Cardiac muscle cell (in vitro differentiated cells and primary cell): Measurements from ENCODE around the gene ADSS1. TPM values are rescaled to one million over a fixed set of nuclear protein-coding genes. Genes with fewer than 3 reads are reported as not detected.
A peak's percentile ranks its signal among the peaks of the same experiment; 100 is the strongest.

ENCODE experiments used
- DNase-seq, 2 donors: peaks; one replicate each; pipeline versions ENCODE4 v3.0.0 to v3.0.0-alpha.2; 2010 to 2017; ENCODE audit warnings: low read depth in 1 of 2, low spot score in 1 of 2
- H3K27ac ChIP-seq: fragments of 200-600 bp; sonication (generic); 2 replicates; pipeline ENCODE4 v1.5.1; 2016
- H3K27me3 ChIP-seq: fragments of 200-600 bp; sonication (generic); 2 replicates; pipeline ENCODE4 v1.6.0; 2016; ENCODE audit warnings: control low read depth
- H3K36me3 ChIP-seq: fragments of 200-600 bp; sonication (generic); 2 replicates; pipeline ENCODE4 v1.5.1; 2016; ENCODE audit warnings: control low read depth
- H3K4me1 ChIP-seq: fragments of 200-600 bp; sonication (generic); 2 replicates; pipeline ENCODE4 v1.8.1; 2017; ENCODE audit warnings: low read depth, mild to moderate bottlenecking, mixed run types
- H3K4me3 ChIP-seq: fragments of 200-600 bp; sonication (generic); 2 replicates; pipeline ENCODE4 v1.5.1; 2016; ENCODE audit warnings: mild to moderate bottlenecking
- H3K9me3 ChIP-seq: fragments of 200-600 bp; sonication (generic); 2 replicates; pipeline ENCODE4 v1.5.1; 2017; ENCODE audit warnings: low read depth, mild to moderate bottlenecking, control low read depth
- CTCF ChIP-seq: IDR thresholded peaks from 2 replicates; pipeline ENCODE4 v1.5.1; 2012; ENCODE audit warnings: low read depth, mild to moderate bottlenecking, low read length
- polyA plus RNA-seq: library from polyadenylated mRNA; unstranded; fragments of >200 nt; fragmentation: Nextera tagmentation; extraction: Ambion mirVana; gene quantifications from 2 replicates; pipeline ENCODE4 v1.2.1, GENCODE V29; 2016
- total RNA-seq: library from RNA; depleted of rRNA; stranded (reverse); fragments of >200 nt; gene quantifications from 2 replicates; pipeline ENCODE4 v1.2.3, GENCODE V29; 2016

ADSS1 gene
- total and polyA plus RNA-seq, 2 experiments from 2014 or later, result 53.4 to 63.8 TPM

- H3K9me3 ChIP-seq, result no peaks in the 10 kb centered on the region
- no peaks in the 10 kb centered on the region for H3K36me3 ChIP-seq
- TF ChIP-seq CTCF, result no peak
- peaks cover 19% of the 10 kb centered on the region for H3K4me1 ChIP-seq
- no peak for DNase-seq
- H3K27me3 ChIP-seq, result no peaks in the 10 kb centered on the region
- H3K27ac ChIP-seq, result peak overlapping the region; percentile 86
- no peak overlapping the region for H3K4me3 ChIP-seq
These were observed 23.2 kb upstream of the ADSS1 start for GRCh38 chr14:104700747-104701217.

- no peak for DNase-seq
- no peaks in the 10 kb centered on the region for H3K27me3 ChIP-seq
- no peaks in the 10 kb centered on the region for H3K36me3 ChIP-seq
- no peaks in the 10 kb centered on the region for H3K9me3 ChIP-seq
- peaks cover 19% of the 10 kb centered on the region for H3K4me1 ChIP-seq
- H3K27ac ChIP-seq, result no peak overlapping the region
- TF ChIP-seq CTCF, result no peak
- no peak overlapping the region for H3K4me3 ChIP-seq
These were observed 22.5 kb upstream of the ADSS1 start for GRCh38 chr14:104701383-104702076.

GRCh38 chr14:104702106-104702505, 21.9 kb upstream of the ADSS1 start:
- Histone ChIP-seq H3K27ac (no peak overlapping the region), H3K4me1 (peaks cover 19% of the 10 kb centered on the region), H3K27me3 (no peaks in the 10 kb centered on the region), H3K9me3 (no peaks in the 10 kb centered on the region), H3K4me3 (no peak overlapping the region), H3K36me3 (no peaks in the 10 kb centered on the region)
- no peak for TF ChIP-seq CTCF
- no peak for DNase-seq

- Histone ChIP-seq H3K27me3 (no peaks in the 10 kb centered on the region), H3K27ac (no peak overlapping the region), H3K4me3 (no peak overlapping the region), H3K36me3 (no peaks in the 10 kb centered on the region), H3K4me1 (peaks cover 19% of the 10 kb centered on the region), H3K9me3 (no peaks in the 10 kb centered on the region)
- no peak for DNase-seq
- TF ChIP-seq CTCF, result no peak
These were observed 21.4 kb upstream of the ADSS1 start for GRCh38 chr14:104702673-104703072.

- H3K4me1 ChIP-seq, result peaks cover 17% of the 10 kb centered on the region
- TF ChIP-seq CTCF, result no peak
These were observed 20.8 kb upstream of the ADSS1 start for GRCh38 chr14:104703269-104703668.

More at GRCh38 chr14:104703269-104703668, 20.8 kb upstream of the ADSS1 start:
- H3K4me3 ChIP-seq, result no peak overlapping the region
- no peaks in the 10 kb centered on the region for H3K9me3 ChIP-seq
- no peak overlapping the region for H3K27ac ChIP-seq
- no peaks in the 10 kb centered on the region for H3K36me3 ChIP-seq
- no peaks in the 10 kb centered on the region for H3K27me3 ChIP-seq
- DNase-seq, result no peak
